ENCODE data around the gene CEP68. TPM values are rescaled to one million over a fixed set of nuclear protein-coding genes. Genes with fewer than 3 reads are reported as not detected.

The CEP68 gene
- polyA plus RNA-seq, 1 donor from 2014 or later, result 34.7 TPM

- H3K27me3 ChIP-seq (ENCODE audit: insufficient read depth, low read depth, low read length), result no peaks in the 10 kb centered on the region
- peaks cover 15% of the 10 kb centered on the region for H3K36me3 ChIP-seq (ENCODE audit: insufficient read depth, low read length)
- no peak overlapping the region for H3K27ac ChIP-seq (ENCODE audit: low read length)
- no peak overlapping the region for H3K9ac ChIP-seq (ENCODE audit: low read length)
- no peak overlapping the region for H3K4me2 ChIP-seq (ENCODE audit: low read length)
- no peaks in the 10 kb centered on the region for H4K20me1 ChIP-seq (ENCODE audit: insufficient read depth)
- TF ChIP-seq MXI1 (conservative IDR thresholded peaks at IDR 0.05; ENCODE audit: poor library complexity, severe bottlenecking), result no peak
- TF ChIP-seq SMC3 (conservative IDR thresholded peaks at IDR 0.05; ENCODE audit: poor library complexity), result no peak
- no peaks in the 10 kb centered on the region for H3F3A ChIP-seq (ENCODE audit: insufficient read depth, low read length, poor library complexity, severe bottlenecking)
- H2AFZ ChIP-seq (ENCODE audit: low read depth, low read length), result no peak overlapping the region
- no peaks in the 10 kb centered on the region for H3K9me2 ChIP-seq (ENCODE audit: insufficient read depth, low read length)
- H3K79me2 ChIP-seq (replicated peaks; ENCODE audit: insufficient read depth, low read length), result no peaks in the 10 kb centered on the region
- no peaks in the 10 kb centered on the region for H3K9me3 ChIP-seq (ENCODE audit: low read length)
- H3K4me3 ChIP-seq (ENCODE audit: low read length), result no peak overlapping the region
Observed at GRCh38 chr2:65075176-65075575, 19.0 kb downstream of the CEP68 start.

- Histone ChIP-seq H3K9me2 (ENCODE audit: insufficient read depth, low read length) (no peaks in the 10 kb centered on the region), H3F3A (ENCODE audit: insufficient read depth, low read length, poor library complexity, severe bottlenecking) (no peaks in the 10 kb centered on the region), H4K20me1 (ENCODE audit: insufficient read depth) (no peaks in the 10 kb centered on the region), H3K27ac (ENCODE audit: low read length) (no peak overlapping the region), H3K4me3 (ENCODE audit: low read length) (no peak overlapping the region), H3K36me3 (ENCODE audit: insufficient read depth, low read length) (peaks cover 13% of the 10 kb centered on the region), H3K4me2 (ENCODE audit: low read length) (no peak overlapping the region), H2AFZ (ENCODE audit: low read depth, low read length) (no peak overlapping the region), H3K9ac (ENCODE audit: low read length) (no peak overlapping the region), H3K79me2 (replicated peaks; ENCODE audit: insufficient read depth, low read length) (no peaks in the 10 kb centered on the region), H3K9me3 (ENCODE audit: low read length) (no peaks in the 10 kb centered on the region), H3K27me3 (ENCODE audit: insufficient read depth, low read depth, low read length) (no peaks in the 10 kb centered on the region)
- TF ChIP-seq RAD21 (conservative IDR thresholded peaks at IDR 0.05) (no peak), EZH2 (IDR thresholded peaks at IDR 0.05; ENCODE audit: borderline replicate concordance, insufficient read depth, low read length, poor library complexity, severe bottlenecking) (no peak)
Observed at GRCh38 chr2:65075605-65076344, 19.6 kb downstream of the CEP68 start.

- no peak overlapping the region for H2AFZ ChIP-seq (ENCODE audit: low read depth, low read length)
- H3K9me2 ChIP-seq (ENCODE audit: insufficient read depth, low read length), result no peaks in the 10 kb centered on the region
- H3F3A ChIP-seq (ENCODE audit: insufficient read depth, low read length, poor library complexity, severe bottlenecking), result no peaks in the 10 kb centered on the region
- H3K4me2 ChIP-seq (ENCODE audit: low read length), result no peak overlapping the region
- H3K9me3 ChIP-seq (ENCODE audit: low read length), result no peaks in the 10 kb centered on the region
- H3K36me3 ChIP-seq (ENCODE audit: insufficient read depth, low read length), result peaks cover 7% of the 10 kb centered on the region
- no peak overlapping the region for H3K27ac ChIP-seq (ENCODE audit: low read length)
- no peaks in the 10 kb centered on the region for H3K27me3 ChIP-seq (ENCODE audit: insufficient read depth, low read depth, low read length)
- H4K20me1 ChIP-seq (ENCODE audit: insufficient read depth), result no peaks in the 10 kb centered on the region
- H3K9ac ChIP-seq (ENCODE audit: low read length), result no peak overlapping the region
- TF ChIP-seq POLR2AphosphoS5 (IDR thresholded peaks at IDR 0.05) (no peak), REST (IDR thresholded peaks at IDR 0.05; ENCODE audit: borderline replicate concordance) (no peak), CTCF (IDR thresholded peaks at IDR 0.05; ENCODE audit: poor library complexity, severe bottlenecking) (no peak), EP300 (conservative IDR thresholded peaks at IDR 0.05; ENCODE audit: poor library complexity, severe bottlenecking) (no peak), EZH2 (IDR thresholded peaks at IDR 0.05; ENCODE audit: borderline replicate concordance, insufficient read depth, low read length, poor library complexity, severe bottlenecking) (no peak)
- no peak overlapping the region for H3K4me3 ChIP-seq (ENCODE audit: low read length)
- no peaks in the 10 kb centered on the region for H3K79me2 ChIP-seq (replicated peaks; ENCODE audit: insufficient read depth, low read length)
Observed at GRCh38 chr2:65076345-65076710, 20.1 kb downstream of the CEP68 start.

Measured in neural cell (in vitro differentiated cells).